B cell (primary cell): Measurements from ENCODE around the gene SLC9A7.

Experiments
- CTCF ChIP-seq: fragments of 200-600 bp; IDR thresholded peaks from one replicate; pipeline ENCODE4 v1.8.0; 2022; ENCODE audit warnings: antibody characterized with exemption, mild to moderate bottlenecking
- EZH2 ChIP-seq: IDR thresholded peaks from 2 replicates; pipeline ENCODE4 v1.6.1; 2012; ENCODE audit warnings: borderline replicate concordance, low read depth, mild to moderate bottlenecking, moderate library complexity, low read length; ENCODE audit not compliant: insufficient read depth, poor library complexity, severe bottlenecking

- TF ChIP-seq EZH2: no peak
- no peak for TF ChIP-seq CTCF
Observed at GRCh38 chrX:46735622-46736021, 23.3 kb downstream of the SLC9A7 start.
